SK-N-SH treated with all-trans-retinoic acid at 6 μM for 48 hours (cell line): ENCODE measurements around the gene TAL2.

Source experiments
- ATAC-seq: fragments of 200-7000 bp; cut with Tn5 transposase; 3 replicates; pipeline ENCODE4 v1.9.1; 2020; ENCODE audit warnings: mild to moderate bottlenecking, moderate library complexity
- ARNTL ChIP-seq: fragments of 450-650 bp; formaldehyde crosslinking; IDR thresholded peaks from 2 replicates; pipeline ENCODE4 v1.5.0; 2020; ENCODE audit warnings: low read depth, mild to moderate bottlenecking, moderate library complexity, borderline replicate concordance
- BACH2 ChIP-seq: fragments of 250-450 bp; sonication (Bioruptor Pico); IDR thresholded peaks from 2 replicates; pipeline ENCODE4 v1.9.0; 2021; ENCODE audit warnings: mild to moderate bottlenecking, borderline replicate concordance
- CSDC2 ChIP-seq: fragments of 250-450 bp; sonication (Bioruptor Pico); IDR thresholded peaks from 2 replicates; pipeline ENCODE4 v1.5.0; 2020; ENCODE audit warnings: mild to moderate bottlenecking, moderate library complexity
- ESRRG ChIP-seq: fragments of 250-450 bp; sonication (Bioruptor Pico); IDR thresholded peaks from 2 replicates; pipeline ENCODE4 v1.6.1; 2021; ENCODE audit warnings: mild to moderate bottlenecking
- GLIS3 ChIP-seq: fragments of 250-450 bp; sonication (Bioruptor Pico); IDR thresholded peaks from 2 replicates; pipeline ENCODE4 v1.5.0; 2020; ENCODE audit warnings: mild to moderate bottlenecking, moderate library complexity
- ISL1 ChIP-seq: fragments of 250-450 bp; sonication (Bioruptor Pico); IDR thresholded peaks from 2 replicates; pipeline ENCODE4 v2.1.2; 2022; ENCODE audit warnings: mild to moderate bottlenecking, moderate library complexity
- OSR1 ChIP-seq: fragments of 250-450 bp; sonication (Bioruptor Pico); IDR thresholded peaks from 2 replicates; pipeline ENCODE4 v1.8.0; 2022; ENCODE audit warnings: moderate library complexity, mild to moderate bottlenecking, inconsistent platforms
- PATZ1 ChIP-seq: fragments of 250-450 bp; sonication (Bioruptor Pico); IDR thresholded peaks from 2 replicates; pipeline ENCODE4 v1.8.0; 2020; ENCODE audit warnings: mild to moderate bottlenecking, moderate library complexity, borderline replicate concordance
- PPARA ChIP-seq: fragments of 250-450 bp; sonication (Bioruptor Pico); IDR thresholded peaks from 2 replicates; pipeline ENCODE4 v1.5.0; 2020; ENCODE audit warnings: mild to moderate bottlenecking, borderline replicate concordance
- RARB ChIP-seq: fragments of 250-450 bp; sonication (Bioruptor Pico); IDR thresholded peaks from 2 replicates; pipeline ENCODE4 v1.8.0; 2021; ENCODE audit warnings: mild to moderate bottlenecking, moderate library complexity
- SNAI2 ChIP-seq: fragments of 250-450 bp; sonication (Bioruptor Pico); IDR thresholded peaks from 2 replicates; pipeline ENCODE4 v1.5.0; 2020; ENCODE audit warnings: mild to moderate bottlenecking, moderate library complexity
- TCF4 ChIP-seq: fragments of 250-450 bp; sonication (Bioruptor Pico); IDR thresholded peaks from 2 replicates; pipeline ENCODE4 v1.8.0; 2021; ENCODE audit warnings: mild to moderate bottlenecking, moderate library complexity, borderline replicate concordance
- TOX ChIP-seq: fragments of 250-450 bp; sonication (Bioruptor Pico); IDR thresholded peaks from 2 replicates; pipeline ENCODE4 v1.8.0; 2021; ENCODE audit warnings: mild to moderate bottlenecking, moderate library complexity, borderline replicate concordance
- TSHZ2 ChIP-seq: fragments of 250-450 bp; sonication (Bioruptor Pico); IDR thresholded peaks from 2 replicates; pipeline ENCODE4 v1.5.0; 2020; ENCODE audit warnings: mild to moderate bottlenecking, moderate library complexity
- ZC3H10 ChIP-seq: fragments of 250-450 bp; sonication (Bioruptor Pico); IDR thresholded peaks from 2 replicates; pipeline ENCODE4 v1.5.1; 2021; ENCODE audit warnings: mild to moderate bottlenecking, moderate library complexity
- ZFP3 ChIP-seq: fragments of 250-450 bp; sonication (Bioruptor Pico); IDR thresholded peaks from 2 replicates; pipeline ENCODE4 v1.5.0; 2020; ENCODE audit warnings: mild to moderate bottlenecking, moderate library complexity
- ZFP30 ChIP-seq: fragments of 450-650 bp; formaldehyde crosslinking; IDR thresholded peaks from 2 replicates; pipeline ENCODE4 v1.5.0; 2022; ENCODE audit warnings: mild to moderate bottlenecking, moderate library complexity
- ZNF565 ChIP-seq: fragments of 450-650 bp; formaldehyde crosslinking; conservative IDR thresholded peaks from 2 replicates; pipeline ENCODE4 v1.5.0; 2020; ENCODE audit warnings: low read depth, mild to moderate bottlenecking, moderate library complexity
- ZNF70 ChIP-seq: fragments of 450-650 bp; formaldehyde crosslinking; IDR thresholded peaks from 2 replicates; pipeline ENCODE4 v1.5.0; 2020; ENCODE audit warnings: mild to moderate bottlenecking, moderate library complexity
- ZNF8 ChIP-seq: fragments of 450-650 bp; formaldehyde crosslinking; IDR thresholded peaks from 2 replicates; pipeline ENCODE4 v1.5.0; 2020; ENCODE audit warnings: mild to moderate bottlenecking, moderate library complexity
- TF ChIP-seq, protein P1 (sequence below): fragments of 250-450 bp; sonication (Bioruptor Pico); IDR thresholded peaks from 2 replicates; pipeline ENCODE4 v1.5.1; 2020; ENCODE audit warnings: low read depth, mild to moderate bottlenecking, moderate library complexity
- TF ChIP-seq, protein P2 (sequence below): fragments of 250-450 bp; sonication (Bioruptor Pico); IDR thresholded peaks from 2 replicates; pipeline ENCODE4 v1.8.0; 2021; ENCODE audit warnings: low read depth, mild to moderate bottlenecking, moderate library complexity, borderline replicate concordance

TAL2 gene

DNA sequence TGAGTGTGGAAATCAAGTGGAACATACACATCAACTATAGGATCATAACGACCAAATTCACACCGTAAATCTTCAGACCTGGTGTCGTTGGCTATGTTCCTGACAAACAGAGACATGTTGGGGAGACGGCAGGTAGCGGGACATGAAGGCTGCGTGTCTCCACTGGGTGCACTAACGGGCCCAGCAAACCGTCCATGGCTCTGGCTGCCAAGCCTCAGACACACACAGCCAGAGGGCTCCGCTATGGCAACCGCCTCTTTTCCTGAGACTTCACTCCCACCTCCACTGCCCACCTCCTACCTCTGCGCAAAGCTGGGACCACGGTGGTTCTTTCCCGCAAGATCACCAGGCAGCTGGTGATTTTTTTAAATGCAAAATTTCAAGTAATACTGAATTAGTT lies 48.4 kb downstream of the TAL2 start:
- TF ChIP-seq, protein P1, sequence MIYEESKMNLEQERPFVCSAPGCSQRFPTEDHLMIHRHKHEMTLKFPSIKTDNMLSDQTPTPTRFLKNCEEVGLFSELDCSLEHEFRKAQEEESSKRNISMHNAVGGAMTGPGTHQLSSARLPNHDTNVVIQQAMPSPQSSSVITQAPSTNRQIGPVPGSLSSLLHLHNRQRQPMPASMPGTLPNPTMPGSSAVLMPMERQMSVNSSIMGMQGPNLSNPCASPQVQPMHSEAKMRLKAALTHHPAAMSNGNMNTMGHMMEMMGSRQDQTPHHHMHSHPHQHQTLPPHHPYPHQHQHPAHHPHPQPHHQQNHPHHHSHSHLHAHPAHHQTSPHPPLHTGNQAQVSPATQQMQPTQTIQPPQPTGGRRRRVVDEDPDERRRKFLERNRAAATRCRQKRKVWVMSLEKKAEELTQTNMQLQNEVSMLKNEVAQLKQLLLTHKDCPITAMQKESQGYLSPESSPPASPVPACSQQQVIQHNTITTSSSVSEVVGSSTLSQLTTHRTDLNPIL (CRISPR knock-in tag), result no peak
- TF ChIP-seq BACH2 (CRISPR knock-in tag) (no peak), CSDC2 (CRISPR knock-in tag) (no peak), TSHZ2 (no peak), ESRRG (CRISPR knock-in tag) (no peak), ARNTL (no peak), ZFP30 (CRISPR knock-in tag) (no peak), OSR1 (CRISPR knock-in tag) (no peak), ZFP3 (CRISPR knock-in tag) (no peak), PATZ1 (CRISPR knock-in tag) (no peak), GLIS3 (CRISPR knock-in tag) (no peak), ZNF8 (CRISPR knock-in tag) (no peak), SNAI2 (CRISPR knock-in tag) (no peak), PPARA (CRISPR knock-in tag) (no peak), TOX (CRISPR knock-in tag) (no peak), TCF4 (no peak), ZC3H10 (CRISPR knock-in tag) (no peak), ZNF70 (CRISPR knock-in tag) (no peak), RARB (no peak)
- TF ChIP-seq, protein P2, sequence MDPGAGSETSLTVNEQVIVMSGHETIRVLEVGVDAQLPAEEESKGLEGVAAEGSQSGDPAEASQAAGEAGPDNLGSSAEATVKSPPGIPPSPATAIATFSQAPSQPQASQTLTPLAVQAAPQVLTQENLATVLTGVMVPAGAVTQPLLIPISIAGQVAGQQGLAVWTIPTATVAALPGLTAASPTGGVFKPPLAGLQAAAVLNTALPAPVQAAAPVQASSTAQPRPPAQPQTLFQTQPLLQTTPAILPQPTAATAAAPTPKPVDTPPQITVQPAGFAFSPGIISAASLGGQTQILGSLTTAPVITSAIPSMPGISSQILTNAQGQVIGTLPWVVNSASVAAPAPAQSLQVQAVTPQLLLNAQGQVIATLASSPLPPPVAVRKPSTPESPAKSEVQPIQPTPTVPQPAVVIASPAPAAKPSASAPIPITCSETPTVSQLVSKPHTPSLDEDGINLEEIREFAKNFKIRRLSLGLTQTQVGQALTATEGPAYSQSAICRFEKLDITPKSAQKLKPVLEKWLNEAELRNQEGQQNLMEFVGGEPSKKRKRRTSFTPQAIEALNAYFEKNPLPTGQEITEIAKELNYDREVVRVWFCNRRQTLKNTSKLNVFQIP, result no peak
- ATAC-seq, result no peak

- no peak for TF ChIP-seq CSDC2 (CRISPR knock-in tag)
- TF ChIP-seq SNAI2 (CRISPR knock-in tag), result no peak
- no peak for TF ChIP-seq ZC3H10 (CRISPR knock-in tag)
- TF ChIP-seq GLIS3 (CRISPR knock-in tag), result no peak
- TF ChIP-seq ARNTL, result no peak
- TF ChIP-seq RARB, result no peak
- TF ChIP-seq, protein P2, result no peak
- TF ChIP-seq ZFP3 (CRISPR knock-in tag), result no peak
- TF ChIP-seq ISL1 (CRISPR knock-in tag), result no peak
- no peak for TF ChIP-seq TCF4
- no peak for TF ChIP-seq TOX (CRISPR knock-in tag)
- TF ChIP-seq ZNF565 (CRISPR knock-in tag), result no peak
- TF ChIP-seq PATZ1 (CRISPR knock-in tag), result no peak
- TF ChIP-seq TSHZ2, result no peak
- TF ChIP-seq, protein P1 (CRISPR knock-in tag), result no peak
- TF ChIP-seq, all 23 proteins: peak for 0
- ATAC-seq, result no peak
These were observed 49.6 kb downstream of the TAL2 start for GRCh38 chr9:105711867-105712266.
